Measurements from ENCODE around the gene FRMD5. TPM values are rescaled to one million over a fixed set of nuclear protein-coding genes. Genes with fewer than 3 reads are reported as not detected.

Gene FRMD5
- total RNA-seq, 1 experiment from 2014 or later: 3.9 TPM

- Histone ChIP-seq H2BK12ac (ENCODE audit: insufficient read length, low read depth, low read length) (no peak overlapping the region), H3K9me3 (ENCODE audit: control insufficient read depth, low read depth, low read length) (no peaks in the 10 kb centered on the region), H2AK5ac (ENCODE audit: insufficient read length, low read length) (no peak overlapping the region), H3K4ac (ENCODE audit: low read depth, low read length) (no peak overlapping the region), H4K8ac (replicated peaks; ENCODE audit: insufficient read length, low read depth, low read length) (no peak overlapping the region), H3K14ac (ENCODE audit: insufficient read depth, low read length) (no peak overlapping the region), H3K23ac (ENCODE audit: insufficient read length, low read depth, low read length) (no peak overlapping the region), H4K20me1 (ENCODE audit: control insufficient read depth, insufficient read depth, insufficient read length) (no peaks in the 10 kb centered on the region), H3K79me1 (ENCODE audit: insufficient read depth, low read depth, low read length, poor library complexity, severe bottlenecking) (no peaks in the 10 kb centered on the region), H3K9ac (ENCODE audit: extremely low read depth, insufficient read length, low read length) (no peak overlapping the region), H3K27ac (ENCODE audit: insufficient read length, low read depth, low read length) (no peak overlapping the region), H3K18ac (ENCODE audit: insufficient read length, low read depth, low read length) (no peak overlapping the region), H2BK20ac (ENCODE audit: low read depth, low read length, poor library complexity, severe bottlenecking) (no peak overlapping the region), H3K56ac (ENCODE audit: insufficient read length, low read depth, low read length) (no peak overlapping the region), H3T11ph (ENCODE audit: low read length) (no peak overlapping the region), H3K4me2 (ENCODE audit: insufficient read depth, insufficient read length, low read length) (no peak overlapping the region), H2AFZ (ENCODE audit: low read length) (no peak overlapping the region), H3K23me2 (ENCODE audit: insufficient read length, low read depth, low read length, poor library complexity, severe bottlenecking) (peaks cover 4% of the 10 kb centered on the region), H2BK5ac (ENCODE audit: insufficient read length, low read length) (no peak overlapping the region), H4K91ac (ENCODE audit: insufficient read length, low read depth, low read length) (no peak overlapping the region), H2BK15ac (ENCODE audit: low read depth, low read length) (no peak overlapping the region), H3K79me2 (ENCODE audit: insufficient read depth, low read length) (no peaks in the 10 kb centered on the region), H3K4me1 (ENCODE audit: insufficient read depth, low read length) (no peaks in the 10 kb centered on the region), H3K27me3 (ENCODE audit: insufficient read depth, low read length) (no peaks in the 10 kb centered on the region), H2BK120ac (ENCODE audit: low read depth, low read length, poor library complexity, severe bottlenecking) (no peak overlapping the region), H4K5ac (ENCODE audit: insufficient read length, low read depth, low read length) (no peak overlapping the region)
- Mint-ChIP-seq H3K27me3 (ENCODE audit: low read depth) (no peaks in the 10 kb centered on the region; the same call in 1 of the 2 replicates), H3K4me1 (peaks cover 9 to 12% of the 10 kb centered on the region in 2 experiments), H3K9me3 (no peaks in the 10 kb centered on the region; a peak in 1 of 5 replicates), H3K36me3 (ENCODE audit: insufficient read depth in 1 of 3, low read depth in 3 of 3) (no peaks in the 10 kb centered on the region), H3K4me3 (no peak overlapping the region), H3K27ac (no peak overlapping the region)
- DNase-seq: no peak
- no CpG with 5 or more reads among the region's 3 CpGs for WGBS (ENCODE audit: extremely low coverage, insufficient read length, low lambda C conversion rate)
- no peak for TF ChIP-seq CTCF (conservative IDR thresholded peaks at IDR 0.05)
Measured at GRCh38 chr15:44199393-44199792, 4.3 kb upstream of the FRMD5 start.
